Measurements from ENCODE around the gene PDS5A. TPM values are rescaled to one million over a fixed set of nuclear protein-coding genes. Genes with fewer than 3 reads are reported as not detected.
A peak's percentile ranks its signal among the peaks of the same experiment; 100 is the strongest.
"Not testable (repeated sequence)": the region's sequence is repeated elsewhere in the genome, so short reads cannot be mapped to it uniquely, and the experiment has no call there.

Gene PDS5A
- 71.5 TPM for total RNA-seq

DNA sequence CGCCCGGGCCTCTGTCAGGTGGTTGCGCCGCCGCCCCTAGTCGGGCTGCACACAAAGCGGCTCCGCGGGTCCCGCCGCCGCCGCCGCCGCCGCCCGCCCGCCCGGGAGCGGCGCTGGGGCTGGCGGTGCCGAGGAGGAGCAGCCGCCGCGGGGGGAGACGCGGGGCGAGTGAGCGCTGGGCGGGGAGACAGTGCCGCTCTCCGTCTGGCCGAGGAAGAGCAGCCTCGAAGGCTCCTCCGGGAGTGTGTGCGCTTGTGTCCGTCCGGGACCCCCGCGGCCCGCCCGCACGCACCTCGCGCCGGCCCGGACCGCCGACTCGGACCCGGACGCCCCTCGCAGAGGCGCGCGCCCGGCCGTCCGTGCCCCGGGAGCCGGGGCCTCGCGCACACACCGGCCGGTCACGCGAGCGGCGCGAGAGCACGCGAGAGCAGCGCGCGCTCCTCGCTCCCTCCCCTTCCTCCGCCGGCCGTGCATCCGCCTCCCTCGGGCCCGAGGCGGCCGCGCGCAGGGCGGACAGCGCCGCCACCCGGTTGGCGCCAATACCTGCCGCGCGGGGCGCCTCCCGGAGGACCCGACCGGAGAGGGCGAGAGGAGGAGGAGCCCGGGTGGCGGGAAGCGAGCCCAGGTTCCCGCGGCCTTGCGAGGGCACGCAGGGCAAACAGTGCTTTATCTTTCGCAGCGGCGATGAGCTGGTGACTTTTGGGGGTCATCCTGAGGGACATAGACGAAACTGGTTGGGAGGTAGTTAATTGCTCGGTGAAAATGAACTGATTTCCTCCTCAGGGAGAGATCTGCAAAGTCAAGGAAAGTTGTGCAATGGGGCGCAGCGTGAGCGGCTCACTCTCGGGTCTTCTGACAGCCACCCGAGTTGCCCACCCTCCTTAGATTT is at the start of gene PDS5A:
TSS of gene PDS5A (minus strand) at position 423 of the 889 bp plus-strand sequence. CDS start 1,334 bp downstream, outside the sequence.
- DNase-seq = peak; percentile 89

DNA sequence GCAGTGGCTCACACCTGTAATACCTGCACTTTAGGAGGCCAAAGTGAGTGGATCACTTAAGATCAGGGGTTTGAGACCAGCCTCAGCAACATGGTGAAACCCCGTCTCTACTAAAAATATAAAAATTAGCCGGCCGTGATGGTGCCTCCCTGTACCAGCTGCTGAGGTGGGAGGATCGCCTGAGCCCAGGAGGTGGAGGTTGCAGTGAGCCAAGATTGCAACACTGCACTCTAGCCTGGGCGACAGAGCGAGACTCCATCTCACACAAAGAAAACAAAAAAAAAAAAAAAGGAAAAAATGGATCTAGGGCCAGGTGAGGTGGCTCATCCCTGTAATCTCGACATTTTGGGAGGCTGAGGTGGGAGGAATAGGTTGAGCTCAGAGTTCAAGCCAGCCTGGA is 46.3 kb upstream of the PDS5A start:
- not testable (repeated sequence) for DNase-seq

- DNase-seq = not testable (repeated sequence)
Measured at GRCh38 chr4:40021116-40021515, 43.4 kb upstream of the PDS5A start.

DNA sequence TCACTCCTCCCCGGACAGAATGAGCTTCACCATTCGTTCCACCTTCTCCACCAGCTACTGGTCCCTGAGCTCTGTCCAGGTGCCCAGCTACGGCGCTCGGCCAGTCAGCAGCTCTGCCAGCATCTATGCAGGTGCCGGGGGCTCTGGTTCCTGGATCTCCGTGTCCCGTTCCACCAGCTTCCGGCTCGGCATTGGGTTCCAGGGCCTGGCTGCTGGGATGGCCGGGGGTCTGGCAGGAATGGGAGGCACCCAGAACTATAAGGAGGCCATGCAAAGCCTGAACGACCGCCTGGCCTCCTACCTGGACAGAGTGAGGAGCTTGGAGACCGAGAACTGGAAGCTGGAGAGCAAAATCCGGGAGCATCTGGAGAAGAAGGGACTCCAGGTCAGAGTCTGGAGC is 42.5 kb upstream of the PDS5A start:
- no peak for DNase-seq

GRCh38 chr4:40016007-40016406 is 38.3 kb upstream of the PDS5A start:
- DNase-seq = no peak

GRCh38 chr4:40003986-40004385 is 26.3 kb upstream of the PDS5A start:
- DNase-seq = no peak

- no peak for DNase-seq
Measured at GRCh38 chr4:40000711-40001110, 23.0 kb upstream of the PDS5A start.

DNA sequence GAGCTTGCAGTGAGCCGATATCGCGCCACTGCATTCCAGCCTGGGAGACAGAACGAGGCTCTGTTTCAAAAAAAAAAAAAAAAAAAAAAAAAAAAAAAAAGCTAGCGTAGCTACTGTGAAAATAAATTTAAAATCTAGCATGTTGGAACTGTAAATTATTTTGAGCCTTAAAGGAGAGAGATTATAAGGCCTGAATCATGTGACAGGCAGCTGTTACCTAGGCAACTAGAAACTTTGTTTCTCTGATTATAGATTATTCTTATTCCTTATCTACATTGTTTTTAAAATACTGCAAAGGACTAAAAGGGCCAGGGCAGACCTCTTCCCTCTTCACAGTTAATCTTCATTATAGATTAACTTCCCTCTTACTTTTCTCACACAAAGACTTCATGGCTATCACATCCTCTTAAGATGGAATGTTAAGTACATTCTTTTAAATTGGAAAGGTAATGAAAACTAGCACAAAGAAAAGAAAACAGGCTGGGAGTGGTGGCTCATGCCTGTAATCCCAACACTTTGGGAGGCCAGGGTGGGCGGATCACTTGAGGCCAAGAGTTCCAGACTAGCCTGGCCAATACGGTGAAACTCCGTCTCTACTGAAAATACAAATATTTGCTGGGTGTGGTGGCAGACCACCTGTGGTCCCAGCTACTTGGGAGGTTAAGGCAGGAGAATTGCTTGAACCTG is 21.1 kb upstream of the PDS5A start:
- no peak for DNase-seq

GRCh38 chr4:39996811-39997210 is 19.1 kb upstream of the PDS5A start:
- no peak for DNase-seq

DNA sequence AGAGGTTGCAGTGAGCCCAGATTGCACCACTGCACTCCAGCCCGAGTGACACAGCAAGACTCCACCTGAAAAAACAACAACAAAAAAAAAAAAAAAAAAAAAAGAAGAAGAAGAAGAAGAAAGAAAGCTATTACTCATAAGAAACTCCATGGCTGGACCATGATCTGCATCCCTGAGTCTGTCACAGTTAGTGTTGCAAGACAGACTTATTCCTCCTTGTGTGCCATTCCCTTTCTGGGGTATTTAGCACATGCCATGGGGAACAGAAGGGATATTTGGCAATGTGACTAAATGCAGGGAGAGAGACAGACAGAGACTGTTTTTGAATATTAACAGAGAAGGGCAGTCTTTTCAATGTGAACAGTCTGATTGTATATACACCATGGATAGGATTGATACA is 16.7 kb upstream of the PDS5A start:
- no peak for DNase-seq

DNA sequence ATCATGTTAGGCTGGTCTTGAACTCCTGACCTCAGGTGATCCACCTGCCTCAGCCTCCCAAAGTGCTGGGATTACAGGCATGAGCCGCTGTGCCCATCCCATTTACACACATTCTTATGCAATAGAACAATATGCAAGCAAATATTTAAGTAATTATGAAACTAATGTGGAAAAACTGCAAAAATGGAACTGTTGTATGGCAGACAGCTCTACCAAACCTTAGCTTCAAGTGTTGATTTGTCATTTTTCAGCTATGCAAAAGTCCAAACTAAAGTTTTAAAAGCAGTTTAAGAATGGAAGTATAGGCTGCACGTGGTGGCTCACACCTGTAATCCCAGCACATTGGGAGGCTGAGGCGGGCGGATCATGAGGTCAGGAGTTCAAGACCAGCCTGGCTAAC is 11.7 kb upstream of the PDS5A start:
- not testable (repeated sequence) for DNase-seq

DNA sequence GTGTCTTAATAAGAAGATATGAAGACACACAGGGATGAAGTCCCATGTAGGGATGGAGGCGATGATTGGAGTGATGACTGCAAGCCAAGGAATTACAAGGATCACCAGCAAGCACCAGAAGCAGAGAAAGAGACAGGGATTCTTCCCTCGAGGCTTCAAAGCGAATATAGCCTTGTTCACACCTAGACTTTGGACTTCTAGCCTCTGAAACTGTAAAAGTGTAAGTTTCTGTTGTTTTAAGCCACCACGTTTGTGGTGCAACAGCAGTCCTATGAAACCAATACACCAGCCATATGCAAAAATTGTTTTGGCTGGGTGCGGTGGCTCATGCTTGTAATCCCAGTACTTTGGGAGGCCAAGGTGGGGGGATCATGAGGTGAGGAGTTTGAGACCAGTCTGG is 9.8 kb upstream of the PDS5A start:
- no peak for DNase-seq

DNA sequence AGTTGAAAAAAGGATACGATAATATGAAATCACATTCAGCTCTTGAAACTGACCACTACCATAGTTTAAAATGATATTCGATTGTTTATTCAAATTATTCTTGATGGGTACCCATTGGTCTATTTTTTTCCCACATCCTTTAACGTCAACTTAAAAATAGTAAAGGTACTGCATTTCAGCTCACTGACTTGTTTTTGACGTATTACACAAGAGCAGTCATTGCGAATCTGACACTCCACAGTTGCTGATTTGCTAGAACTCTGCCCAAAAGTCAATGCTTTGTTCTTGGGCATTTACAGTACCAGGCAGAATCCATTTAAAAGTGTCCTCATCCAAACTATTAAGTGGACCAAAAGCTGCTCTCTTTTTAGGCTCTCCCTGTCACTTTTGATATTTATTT is 1.2 kb upstream of the PDS5A start:
- no peak for DNase-seq

GRCh38 chr4:39978378-39978775 is 666 bp upstream of the PDS5A start:
- DNase-seq = no peak

GRCh38 chr4:39976945-39977488 is 694 bp downstream of the PDS5A start:
- no peak for DNase-seq

- DNase-seq = peak; percentile 76
Measured at GRCh38 chr4:39976141-39976944, 1.4 kb downstream of the PDS5A start.

GRCh38 chr4:39975488-39976089 is 2.1 kb downstream of the PDS5A start:
- no peak for DNase-seq

DNA sequence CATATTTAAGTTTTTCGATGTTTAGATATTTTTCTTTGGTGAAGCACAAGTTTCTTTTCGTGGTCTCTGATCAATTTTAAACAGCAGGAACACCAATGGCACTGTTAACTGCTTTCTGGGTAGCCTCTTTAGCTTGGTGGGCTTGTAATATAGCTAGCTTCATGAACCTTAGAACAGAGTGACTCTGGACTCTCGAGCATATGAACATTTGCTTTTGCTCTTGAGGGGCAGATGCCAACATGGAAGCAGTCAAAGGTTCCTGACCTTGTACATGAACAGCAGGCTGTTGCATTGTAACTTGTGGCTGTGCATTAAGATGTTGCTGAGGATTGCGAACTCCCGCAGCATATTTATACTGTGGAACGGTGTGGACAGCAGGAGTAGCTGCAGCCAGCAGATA is 4.7 kb downstream of the PDS5A start:
- DNase-seq = not testable (repeated sequence)

- no peak for DNase-seq
Measured at GRCh38 chr4:39970671-39971640, 6.8 kb downstream of the PDS5A start.

- no peak for DNase-seq
Measured at GRCh38 chr4:39963656-39964055, 14.1 kb downstream of the PDS5A start.

All from skin of body (tissue), 2 donors.